A549 (cell line): ENCODE data around the gene GNG12. TPM values are rescaled to one million over a fixed set of nuclear protein-coding genes. Genes with fewer than 3 reads are reported as not detected.
A peak's percentile ranks its signal among the peaks of the same experiment; 100 is the strongest.

ENCODE experiments used
- ATAC-seq, 2 experiments: fragments of 200-7000 bp in 1 of 2; fragments of >200 bp in 1 of 2; cut with Nextera tagmentation in 1 of 2; cut with Tn5 transposase in 1 of 2; 3 replicates each; pipeline versions ENCODE4 v1.8.0 to v1.9.1; 2018 to 2020; ENCODE audit warnings: mild to moderate bottlenecking in 1 of 2, moderate library complexity in 1 of 2
- CTCF ChIA-PET: fragments of 300-600 bp; sonication (Branson Sonifier 250); formaldehyde crosslinking; extraction: SDS; loops from one replicate; lab custom pipeline; 2021; ENCODE audit warnings: antibody characterized with exemption, inconsistent platforms; lab: Yijun Ruan, JAX
- POLR2A ChIA-PET: fragments of 350-600 bp; formaldehyde crosslinking; extraction: SDS; loops from one replicate; lab custom pipeline; 2021; ENCODE audit warnings: antibody characterized with exemption, inconsistent platforms; lab: Yijun Ruan, JAX
- DNase-seq, 2 experiments: peaks; one replicate each; pipeline versions ENCODE4 v3.0.0 to v3.0.0-alpha.2; 2011 to 2016; ENCODE audit warnings: low read depth in 1 of 2, low spot score in 1 of 2
- FAIRE-seq: peaks from 2 replicates; lab custom pipeline; 2011; peaks lifted over from hg19 to GRCh38; lab: Jason Lieb, UNC
- H3K27ac ChIP-seq, 2 experiments: fragments of >200 bp; sonication (Bioruptor Twin); formaldehyde crosslinking; 3 replicates each; pipeline ENCODE4 v1.5.1; 2016 to 2017
- H3K4me1 ChIP-seq: fragments of >200 bp; sonication (Bioruptor Twin); formaldehyde crosslinking; 3 replicates; pipeline ENCODE4 v1.6.1; 2016
- H3K4me2 ChIP-seq: fragments of >200 bp; sonication (Bioruptor Twin); formaldehyde crosslinking; 3 replicates; pipeline ENCODE4 v1.6.1; 2016
- H3K4me3 ChIP-seq: fragments of >200 bp; sonication (Bioruptor Twin); formaldehyde crosslinking; 3 replicates; pipeline ENCODE4 v1.5.1; 2016
- H3K9me3 ChIP-seq: fragments of >200 bp; sonication (Bioruptor Twin); formaldehyde crosslinking; 3 replicates; pipeline ENCODE4 v1.6.1; 2016
- CBX2 ChIP-seq: fragments of 200-600 bp; sonication (generic); IDR thresholded peaks from 2 replicates; pipeline ENCODE4 v1.6.1; 2016; ENCODE audit warnings: low read depth, mild to moderate bottlenecking, borderline replicate concordance
- CBX8 ChIP-seq: fragments of 200-600 bp; sonication (generic); IDR thresholded peaks from 2 replicates; pipeline ENCODE4 v1.6.1; 2016
- CEBPB ChIP-seq, 2 experiments: fragments of >200 bp in 1 of 2; sonication (Bioruptor Twin) in 1 of 2; formaldehyde crosslinking in 1 of 2; IDR thresholded peaks; 2 replicates each; pipeline ENCODE4 v1.6.1; 2012 to 2016
- FOSB ChIP-seq: fragments of 250-450 bp; sonication (Bioruptor Pico); IDR thresholded peaks from 2 replicates; pipeline ENCODE4 v1.5.0; 2020; ENCODE audit warnings: mild to moderate bottlenecking, moderate library complexity
- FOSL2 ChIP-seq, 2 experiments: fragments of 450-650 bp in 1 of 2; fragments of >200 bp in 1 of 2; sonication (Bioruptor Twin) in 1 of 2; formaldehyde crosslinking; IDR thresholded peaks; 2 replicates each; pipeline versions ENCODE4 v1.5.0 to v1.6.1; 2016 to 2020; ENCODE audit warnings: mild to moderate bottlenecking in 1 of 2, moderate library complexity in 1 of 2
- GATA3 ChIP-seq: IDR thresholded peaks from 2 replicates; pipeline ENCODE4 v1.6.1; 2012; ENCODE audit warnings: borderline replicate concordance
- HDAC2 ChIP-seq: fragments of 200-600 bp; sonication (generic); IDR thresholded peaks from 2 replicates; pipeline ENCODE4 v1.6.1; 2016
- HOXA7 ChIP-seq: fragments of 250-450 bp; sonication (Bioruptor Pico); IDR thresholded peaks from 2 replicates; pipeline ENCODE4 v1.5.0; 2020; ENCODE audit warnings: mild to moderate bottlenecking, moderate library complexity
- JUN ChIP-seq, 2 experiments: fragments of >200 bp; sonication (Bioruptor Twin); formaldehyde crosslinking; IDR thresholded peaks; 2 replicates in 1 of 2; 3 replicates in 1 of 2; pipeline ENCODE4 v1.6.1; 2016 to 2017
- KDM1A ChIP-seq: fragments of 200-600 bp; sonication (generic); IDR thresholded peaks from 2 replicates; pipeline ENCODE4 v1.6.1; 2016; ENCODE audit warnings: low read depth, mild to moderate bottlenecking
- MAFK ChIP-seq: fragments of 450-650 bp; IDR thresholded peaks from 2 replicates; pipeline ENCODE4 v1.6.1; 2014; ENCODE audit not compliant: partially characterized antibody
- PHF8 ChIP-seq: fragments of 200-600 bp; sonication (generic); IDR thresholded peaks from 2 replicates; pipeline ENCODE4 v1.6.1; 2016; ENCODE audit warnings: low read depth, mild to moderate bottlenecking, antibody characterized with exemption, moderate library complexity, borderline replicate concordance
- POLR2A ChIP-seq: IDR thresholded peaks from 2 replicates; pipeline ENCODE4 v1.6.1; 2012; ENCODE audit warnings: mild to moderate bottlenecking, low read length
- ZC3H11A ChIP-seq: fragments of 450-650 bp; IDR thresholded peaks from 2 replicates; pipeline ENCODE4 v1.6.1; 2014; ENCODE audit warnings: antibody characterized with exemption, mild to moderate bottlenecking
- WGBS: methylation state at CpG from one replicate; pipeline ENCODE4 v1.1.6; 2017; ENCODE audit errors: missing lambda C conversion rate; 5-methylcytosine and 5-hydroxymethylcytosine counted together
- polyA plus RNA-seq, 4 experiments: library from polyadenylated mRNA; depleted of rRNA in 3 of 4; stranded (reverse); fragments of >200 nt; fragmentation: RNase III in 1 of 4; extraction: RNeasy Plus Mini Kit Qiagen cat#74134 plus additional on column Dnase treatment in 1 of 4; gene quantifications; 2 replicates in 3 of 4; 3 replicates in 1 of 4; pipeline ENCODE4 v1.2.3, GENCODE V29; 2011 to 2017
- TF ChIP-seq, protein P1 (sequence below): fragments of 250-450 bp; sonication (Bioruptor Pico); IDR thresholded peaks from 2 replicates; pipeline ENCODE4 v1.5.0; 2021; ENCODE audit warnings: mild to moderate bottlenecking, moderate library complexity, borderline replicate concordance
- TF ChIP-seq, protein P2 (sequence below): fragments of >200 bp; sonication (Bioruptor Twin); formaldehyde crosslinking; IDR thresholded peaks from 3 replicates; pipeline ENCODE4 v1.6.1; 2016
- TF ChIP-seq, protein P3 (sequence below): fragments of 450-650 bp; IDR thresholded peaks from 2 replicates; pipeline ENCODE4 v1.6.1; 2014; ENCODE audit warnings: antibody characterized with exemption
- TF ChIP-seq, protein P4 (sequence below): fragments of >200 bp; sonication (Bioruptor Twin); formaldehyde crosslinking; IDR thresholded peaks from 3 replicates; pipeline ENCODE4 v1.5.1; 2016

The GNG12 gene
- polyA plus RNA-seq, 2 of the 4 experiments (the other 2 are of a cell fraction): 91.8 to 132 TPM

- Histone ChIP-seq H3K4me2 (no peak overlapping the region), H3K9me3 (no peaks in the 10 kb centered on the region), H3K4me1 (peaks cover 58% of the 10 kb centered on the region), H3K27ac (peak overlapping the region; percentile 25 to 55), H3K4me3 (no peak overlapping the region)
- ATAC-seq (no peak), FAIRE-seq (no peak), DNase-seq (no peak)
- WGBS: 69% methylated on average over 5 of the region's 5 CpGs
- TF ChIP-seq CEBPB (IDR thresholded peaks at IDR 0.05): no peak
- TF ChIP-seq MAFK: peak; percentile 23
- ChIA-PET POLR2A (no interaction called here), CTCF (interaction anchor here (2.1 to 5.5 kb wide), 2 partner anchors 73 to 78 kb away, joined by 5 to 27 read pairs; no protein-coding TSS in a partner anchor)
These were observed 5.1 kb upstream of the GNG12 start for GRCh38 chr1:67838180-67838910.

- no peak for ATAC-seq
- H3K4me1 ChIP-seq: peaks cover 58% of the 10 kb centered on the region
- POLR2A ChIA-PET: no interaction called here
These were observed 3.5 kb upstream of the GNG12 start for GRCh38 chr1:67836769-67837168.

GRCh38 chr1:67835663-67836452, 2.6 kb upstream of the GNG12 start:
- 51% methylated on average over 3 of the region's 3 CpGs for WGBS
- FAIRE-seq (no peak), ATAC-seq (no peak), DNase-seq (no peak)
- Histone ChIP-seq H3K4me2 (no peak overlapping the region), H3K27ac (peak overlapping the region in 1 of 2 experiments; percentile 53; a peak in 2 of 6 replicates), H3K4me1 (peaks cover 53% of the 10 kb centered on the region), H3K4me3 (no peak overlapping the region), H3K9me3 (no peaks in the 10 kb centered on the region)
- TF ChIP-seq POLR2A: no peak
- no peak for TF ChIP-seq GATA3
- TF ChIP-seq, protein P1, sequence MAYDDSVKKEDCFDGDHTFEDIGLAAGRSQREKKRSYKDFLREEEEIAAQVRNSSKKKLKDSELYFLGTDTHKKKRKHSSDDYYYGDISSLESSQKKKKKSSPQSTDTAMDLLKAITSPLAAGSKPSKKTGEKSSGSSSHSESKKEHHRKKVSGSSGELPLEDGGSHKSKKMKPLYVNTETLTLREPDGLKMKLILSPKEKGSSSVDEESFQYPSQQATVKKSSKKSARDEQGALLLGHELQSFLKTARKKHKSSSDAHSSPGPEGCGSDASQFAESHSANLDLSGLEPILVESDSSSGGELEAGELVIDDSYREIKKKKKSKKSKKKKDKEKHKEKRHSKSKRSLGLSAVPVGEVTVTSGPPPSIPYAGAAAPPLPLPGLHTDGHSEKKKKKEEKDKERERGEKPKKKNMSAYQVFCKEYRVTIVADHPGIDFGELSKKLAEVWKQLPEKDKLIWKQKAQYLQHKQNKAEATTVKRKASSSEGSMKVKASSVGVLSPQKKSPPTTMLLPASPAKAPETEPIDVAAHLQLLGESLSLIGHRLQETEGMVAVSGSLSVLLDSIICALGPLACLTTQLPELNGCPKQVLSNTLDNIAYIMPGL (CRISPR knock-in tag): no peak
- TF ChIP-seq, protein P2, sequence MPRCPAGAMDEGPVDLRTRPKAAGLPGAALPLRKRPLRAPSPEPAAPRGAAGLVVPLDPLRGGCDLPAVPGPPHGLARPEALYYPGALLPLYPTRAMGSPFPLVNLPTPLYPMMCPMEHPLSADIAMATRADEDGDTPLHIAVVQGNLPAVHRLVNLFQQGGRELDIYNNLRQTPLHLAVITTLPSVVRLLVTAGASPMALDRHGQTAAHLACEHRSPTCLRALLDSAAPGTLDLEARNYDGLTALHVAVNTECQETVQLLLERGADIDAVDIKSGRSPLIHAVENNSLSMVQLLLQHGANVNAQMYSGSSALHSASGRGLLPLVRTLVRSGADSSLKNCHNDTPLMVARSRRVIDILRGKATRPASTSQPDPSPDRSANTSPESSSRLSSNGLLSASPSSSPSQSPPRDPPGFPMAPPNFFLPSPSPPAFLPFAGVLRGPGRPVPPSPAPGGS: no peak
- no peak for TF ChIP-seq HDAC2
- no peak for TF ChIP-seq HOXA7
- no peak for TF ChIP-seq ZC3H11A
- no peak for TF ChIP-seq FOSL2 (IDR thresholded peaks at IDR 0.05)
- no peak for TF ChIP-seq FOSL2 (CRISPR knock-in tag; IDR thresholded peaks at IDR 0.05)
- TF ChIP-seq KDM1A: no peak
- TF ChIP-seq CBX8: no peak
- TF ChIP-seq, protein P3, sequence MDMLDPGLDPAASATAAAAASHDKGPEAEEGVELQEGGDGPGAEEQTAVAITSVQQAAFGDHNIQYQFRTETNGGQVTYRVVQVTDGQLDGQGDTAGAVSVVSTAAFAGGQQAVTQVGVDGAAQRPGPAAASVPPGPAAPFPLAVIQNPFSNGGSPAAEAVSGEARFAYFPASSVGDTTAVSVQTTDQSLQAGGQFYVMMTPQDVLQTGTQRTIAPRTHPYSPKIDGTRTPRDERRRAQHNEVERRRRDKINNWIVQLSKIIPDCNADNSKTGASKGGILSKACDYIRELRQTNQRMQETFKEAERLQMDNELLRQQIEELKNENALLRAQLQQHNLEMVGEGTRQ: no peak
- TF ChIP-seq PHF8: no peak
- POLR2A ChIA-PET: no interaction called here
- CTCF ChIA-PET: interaction anchor here (0.6 to 5.5 kb wide), 9 partner anchors 14 to 1101 kb away, joined by 3 to 27 read pairs (median 3); no protein-coding TSS in a partner anchor

More at GRCh38 chr1:67836769-67837168, 3.5 kb upstream of the GNG12 start:
- TF ChIP-seq CBX2 (no peak), CBX8 (no peak), CEBPB (IDR thresholded peaks at IDR 0.05) (no peak), JUN (IDR thresholded peaks at IDR 0.05) (no peak), FOSB (CRISPR knock-in tag) (no peak)
- TF ChIP-seq, protein P1 (CRISPR knock-in tag): no peak
- TF ChIP-seq, protein P4, sequence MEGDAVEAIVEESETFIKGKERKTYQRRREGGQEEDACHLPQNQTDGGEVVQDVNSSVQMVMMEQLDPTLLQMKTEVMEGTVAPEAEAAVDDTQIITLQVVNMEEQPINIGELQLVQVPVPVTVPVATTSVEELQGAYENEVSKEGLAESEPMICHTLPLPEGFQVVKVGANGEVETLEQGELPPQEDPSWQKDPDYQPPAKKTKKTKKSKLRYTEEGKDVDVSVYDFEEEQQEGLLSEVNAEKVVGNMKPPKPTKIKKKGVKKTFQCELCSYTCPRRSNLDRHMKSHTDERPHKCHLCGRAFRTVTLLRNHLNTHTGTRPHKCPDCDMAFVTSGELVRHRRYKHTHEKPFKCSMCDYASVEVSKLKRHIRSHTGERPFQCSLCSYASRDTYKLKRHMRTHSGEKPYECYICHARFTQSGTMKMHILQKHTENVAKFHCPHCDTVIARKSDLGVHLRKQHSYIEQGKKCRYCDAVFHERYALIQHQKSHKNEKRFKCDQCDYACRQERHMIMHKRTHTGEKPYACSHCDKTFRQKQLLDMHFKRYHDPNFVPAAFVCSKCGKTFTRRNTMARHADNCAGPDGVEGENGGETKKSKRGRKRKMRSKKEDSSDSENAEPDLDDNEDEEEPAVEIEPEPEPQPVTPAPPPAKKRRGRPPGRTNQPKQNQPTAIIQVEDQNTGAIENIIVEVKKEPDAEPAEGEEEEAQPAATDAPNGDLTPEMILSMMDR: no peak
- no peak overlapping the region for H3K4me2 ChIP-seq
- FAIRE-seq (no peak), DNase-seq (no peak)
- CTCF ChIA-PET: interaction anchor here (1.0 to 5.5 kb wide), 5 partner anchors 14 to 301 kb away, joined by 3 to 27 read pairs (median 5); no protein-coding TSS in a partner anchor
- peak overlapping the region in 1 of 2 experiments; percentile 46; a peak in 1 of 6 replicates for H3K27ac ChIP-seq
- WGBS: 60% methylated on average over 1 of the region's 2 CpGs
- no peak overlapping the region for H3K4me3 ChIP-seq
- no peaks in the 10 kb centered on the region for H3K9me3 ChIP-seq
